ENCODE measurements around the gene C12orf42. TPM values are rescaled to one million over a fixed set of nuclear protein-coding genes. Genes with fewer than 3 reads are reported as not detected.

Gene C12orf42
- total RNA-seq, 1 donor from 2014 or later, result not detected

- Histone ChIP-seq H3K36me3 (ENCODE audit: control insufficient read depth, insufficient read depth, low read length) (no peaks in the 10 kb centered on the region), H3K4me3 (ENCODE audit: low read depth, low read length) (no peak overlapping the region), H3K27me3 (ENCODE audit: control insufficient read depth, insufficient read depth, low read length) (peaks cover 2% of the 10 kb centered on the region)
- DNase-seq (ENCODE audit: low read depth), result no peak
- no peak for TF ChIP-seq CTCF (IDR thresholded peaks at IDR 0.05; ENCODE audit: insufficient read depth, low read length, severe bottlenecking)
- FAIRE-seq, result no peak
Measured at GRCh38 chr12:103268831-103269514, 226.8 kb downstream of the C12orf42 start.

DNA sequence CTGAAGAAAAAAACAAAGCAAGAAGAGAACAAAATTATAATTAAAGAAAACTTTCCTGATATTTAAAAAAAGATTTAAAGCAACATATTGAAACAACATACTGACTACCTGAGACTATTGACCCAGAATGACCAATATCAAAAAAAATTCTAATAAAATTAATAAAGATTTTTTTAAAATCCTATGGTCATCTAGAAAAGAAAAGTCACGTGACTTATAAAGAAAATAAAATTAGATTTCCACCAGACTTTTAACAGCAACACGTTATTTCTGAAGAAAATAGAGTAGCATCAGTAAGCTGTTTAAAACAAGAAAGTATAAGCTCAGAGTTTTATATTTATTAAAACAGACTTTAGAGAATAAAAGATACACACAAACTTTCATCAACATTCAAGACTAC, 238.0 kb downstream of the C12orf42 start:
- Histone ChIP-seq H3K27me3 (ENCODE audit: control insufficient read depth, insufficient read depth, low read length) (no peaks in the 10 kb centered on the region), H3K36me3 (ENCODE audit: control insufficient read depth, insufficient read depth, low read length) (no peaks in the 10 kb centered on the region), H3K4me3 (ENCODE audit: low read depth, low read length) (no peak overlapping the region)
- FAIRE-seq (no peak), DNase-seq (ENCODE audit: low read depth) (no peak)
- TF ChIP-seq CTCF (IDR thresholded peaks at IDR 0.05; ENCODE audit: insufficient read depth, low read length, severe bottlenecking), result no peak

Other genes starting within 250 kb of the C12orf42 start
- gene STAB2, start 91.3 kb upstream of the C12orf42 start, total RNA-seq, result not detected in 2 replicates

Data from bronchial epithelial cell (primary cell).